ENCODE results near the gene SIL1. TPM values are rescaled to one million over a fixed set of nuclear protein-coding genes. Genes with fewer than 3 reads are reported as not detected.

SIL1 gene
- polyA plus RNA-seq, 3 donors: 25.4 to 35.1 (median 27.9) TPM

DNA sequence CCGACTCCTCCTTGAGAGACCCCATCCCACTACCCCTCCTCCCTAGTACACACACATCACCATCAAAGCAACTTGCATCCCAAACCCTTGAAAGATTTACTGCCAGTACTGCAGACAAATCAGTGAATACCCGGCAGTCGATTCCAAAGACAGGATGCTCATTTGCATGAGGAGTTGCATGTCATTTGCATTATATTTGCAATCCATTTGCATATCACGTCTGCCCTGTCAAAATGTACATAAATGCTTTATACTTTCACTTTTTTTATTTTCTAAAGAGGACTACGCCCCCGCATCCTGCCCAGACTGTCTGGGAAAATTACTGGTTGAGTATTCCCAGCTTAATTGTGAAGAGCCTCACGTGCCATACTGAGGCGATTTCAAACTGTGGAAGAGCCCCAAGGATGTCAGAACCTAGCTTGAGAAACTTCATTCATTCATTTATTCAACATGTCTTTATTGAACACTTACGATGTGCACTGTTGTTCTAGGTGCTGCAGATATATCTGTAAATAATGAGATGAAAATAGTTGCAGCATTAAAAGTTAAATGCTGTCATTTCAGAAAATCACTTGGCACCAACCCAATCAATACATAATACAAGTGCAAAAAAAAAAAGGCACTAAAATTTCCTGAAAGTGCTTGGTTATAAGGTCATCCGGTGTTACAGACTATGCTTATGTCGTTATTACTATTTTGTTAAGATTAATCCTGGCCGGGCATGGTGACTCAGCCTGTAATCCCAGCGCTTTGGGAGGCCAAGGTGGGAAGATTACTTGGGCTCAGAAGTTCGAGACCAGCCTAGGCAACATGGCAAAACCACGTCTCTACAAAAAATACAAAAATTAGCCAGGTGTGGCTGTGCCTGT lies 17.2 kb upstream of the SIL1 start:
- Histone ChIP-seq H3K4me3 (replicated peaks in 1 of 3; ENCODE audit: low read depth in 2 of 3, low read length in 3 of 3) (no peak overlapping the region), H3K4me1 (ENCODE audit: control insufficient read depth in 1 of 2, insufficient read depth in 2 of 2, low read length in 2 of 2) (no peaks in the 10 kb centered on the region), H3K4me2 (replicated peaks; ENCODE audit: extremely low read depth, low read length, poor library complexity, severe bottlenecking) (no peak overlapping the region), H4K20me1 (ENCODE audit: insufficient read depth, low read length) (no peaks in the 10 kb centered on the region), H3K36me3 (replicated peaks in 1 of 2; ENCODE audit: control insufficient read depth in 1 of 2, insufficient read depth in 2 of 2, low read length in 2 of 2) (no peaks in the 10 kb centered on the region), H3K27me3 (ENCODE audit: control insufficient read depth in 2 of 2, insufficient read depth in 2 of 2, low read length in 2 of 2) (no peaks in the 10 kb centered on the region), H3K9me3 (replicated peaks in 1 of 2; ENCODE audit: control insufficient read depth in 1 of 2, insufficient read depth in 1 of 2, low read length in 2 of 2) (peaks cover 0 to 4% of the 10 kb centered on the region in 2 donors), H3K79me2 (ENCODE audit: insufficient read depth, low read length) (no peaks in the 10 kb centered on the region), H2AFZ (ENCODE audit: insufficient read depth, low read depth, low read length, poor library complexity, severe bottlenecking) (no peak overlapping the region), H3K27ac (ENCODE audit: low read depth in 1 of 2, low read length in 2 of 2) (no peak overlapping the region), H3K9ac (ENCODE audit: insufficient read depth, low read length, poor library complexity, severe bottlenecking) (no peak overlapping the region)
- Mint-ChIP-seq H3K36me3 (no peaks in the 10 kb centered on the region), H3K4me1 (no peaks in the 10 kb centered on the region), H3K27me3 (ENCODE audit: low read depth in 3 of 3) (peaks cover 0 to 4% (median 2%) of the 10 kb centered on the region in 3 donors), H3K27ac (no peak overlapping the region), H3K4me3 (no peak overlapping the region), H3K9me3 (peaks cover 0 to 6% (median 2%) of the 10 kb centered on the region in 7 donors)
- intact Hi-C loops (cut with micrococcal nuclease): no loop called here
- WGBS (ENCODE audit: insufficient coverage): 85% methylated on average over 13 of the region's 15 CpGs
- TF ChIP-seq, protein P1, sequence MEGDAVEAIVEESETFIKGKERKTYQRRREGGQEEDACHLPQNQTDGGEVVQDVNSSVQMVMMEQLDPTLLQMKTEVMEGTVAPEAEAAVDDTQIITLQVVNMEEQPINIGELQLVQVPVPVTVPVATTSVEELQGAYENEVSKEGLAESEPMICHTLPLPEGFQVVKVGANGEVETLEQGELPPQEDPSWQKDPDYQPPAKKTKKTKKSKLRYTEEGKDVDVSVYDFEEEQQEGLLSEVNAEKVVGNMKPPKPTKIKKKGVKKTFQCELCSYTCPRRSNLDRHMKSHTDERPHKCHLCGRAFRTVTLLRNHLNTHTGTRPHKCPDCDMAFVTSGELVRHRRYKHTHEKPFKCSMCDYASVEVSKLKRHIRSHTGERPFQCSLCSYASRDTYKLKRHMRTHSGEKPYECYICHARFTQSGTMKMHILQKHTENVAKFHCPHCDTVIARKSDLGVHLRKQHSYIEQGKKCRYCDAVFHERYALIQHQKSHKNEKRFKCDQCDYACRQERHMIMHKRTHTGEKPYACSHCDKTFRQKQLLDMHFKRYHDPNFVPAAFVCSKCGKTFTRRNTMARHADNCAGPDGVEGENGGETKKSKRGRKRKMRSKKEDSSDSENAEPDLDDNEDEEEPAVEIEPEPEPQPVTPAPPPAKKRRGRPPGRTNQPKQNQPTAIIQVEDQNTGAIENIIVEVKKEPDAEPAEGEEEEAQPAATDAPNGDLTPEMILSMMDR (IDR thresholded peaks at IDR 0.05): no peak
- no peak for DNase-seq

DNA sequence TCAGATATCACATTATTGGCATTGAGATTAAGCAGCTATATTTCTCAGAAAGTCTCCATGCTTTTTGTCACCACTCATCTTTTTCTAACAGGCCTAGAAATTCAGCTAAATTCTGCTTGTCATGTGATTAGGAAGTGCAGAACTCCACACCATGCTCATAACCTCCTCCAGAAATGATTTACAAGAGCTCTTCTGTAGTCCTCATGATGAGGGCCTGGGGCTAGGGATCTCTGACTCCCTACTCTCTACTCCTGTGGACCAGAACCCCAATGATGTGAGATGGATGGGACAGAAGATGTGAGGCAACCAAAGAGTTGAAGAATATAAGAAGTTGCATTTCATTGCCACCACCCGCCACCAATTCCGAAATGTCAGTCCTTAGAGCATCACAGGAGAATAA lies 16.5 kb upstream of the SIL1 start:
- H3K27me3 ChIP-seq (ENCODE audit: control insufficient read depth in 2 of 2, insufficient read depth in 2 of 2, low read length in 2 of 2): no peaks in the 10 kb centered on the region
- intact Hi-C loops (cut with micrococcal nuclease): no loop called here
- H3K79me2 ChIP-seq (ENCODE audit: insufficient read depth, low read length): no peaks in the 10 kb centered on the region
- DNase-seq: no peak
- no peaks in the 10 kb centered on the region for H4K20me1 ChIP-seq (ENCODE audit: insufficient read depth, low read length)
- WGBS (ENCODE audit: insufficient coverage): no CpG with 5 or more reads among the region's 2 CpGs
- no peaks in the 10 kb centered on the region for H3K4me1 ChIP-seq (ENCODE audit: control insufficient read depth in 1 of 2, insufficient read depth in 2 of 2, low read length in 2 of 2)
- Mint-ChIP-seq H3K27me3 (ENCODE audit: low read depth in 3 of 3) (peaks cover 0 to 4% (median 2%) of the 10 kb centered on the region in 3 donors), H3K27ac (no peak overlapping the region), H3K36me3 (no peaks in the 10 kb centered on the region), H3K4me3 (no peak overlapping the region), H3K9me3 (peaks cover 0 to 6% (median 2%) of the 10 kb centered on the region in 7 donors), H3K4me1 (no peaks in the 10 kb centered on the region)
- H3K9me3 ChIP-seq (replicated peaks in 1 of 2; ENCODE audit: control insufficient read depth in 1 of 2, insufficient read depth in 1 of 2, low read length in 2 of 2): peaks cover 0 to 4% of the 10 kb centered on the region in 2 donors
- no peak overlapping the region for H3K9ac ChIP-seq (ENCODE audit: insufficient read depth, low read length, poor library complexity, severe bottlenecking)
- no peaks in the 10 kb centered on the region for H3K36me3 ChIP-seq (replicated peaks in 1 of 2; ENCODE audit: control insufficient read depth in 1 of 2, insufficient read depth in 2 of 2, low read length in 2 of 2)
- no peak overlapping the region for H3K4me3 ChIP-seq (replicated peaks in 1 of 3; ENCODE audit: low read depth in 2 of 3, low read length in 3 of 3)
- peak overlapping the region; percentile 19 for H2AFZ ChIP-seq (ENCODE audit: insufficient read depth, low read depth, low read length, poor library complexity, severe bottlenecking)
- no peak overlapping the region for H3K4me2 ChIP-seq (replicated peaks; ENCODE audit: extremely low read depth, low read length, poor library complexity, severe bottlenecking)
- no peak overlapping the region for H3K27ac ChIP-seq (ENCODE audit: low read depth in 1 of 2, low read length in 2 of 2)
- TF ChIP-seq, protein P1 (IDR thresholded peaks at IDR 0.05): no peak

All from CD14-positive monocyte (primary cell).